H1 (cell line): Measurements from ENCODE around the gene KLF13. TPM values are rescaled to one million over a fixed set of nuclear protein-coding genes. Genes with fewer than 3 reads are reported as not detected.

Experiments
- CTCF ChIA-PET: fragments of 300-600 bp; sonication (Branson Sonifier 250); formaldehyde crosslinking; loops from one replicate; lab custom pipeline; 2021; ENCODE audit not compliant: partially characterized antibody; lab: Charles Lee
- POLR2A ChIA-PET: fragments of 300-600 bp; sonication (Branson Sonifier 250); formaldehyde crosslinking; loops from one replicate; lab custom pipeline; 2021; ENCODE audit warnings: inconsistent platforms; ENCODE audit not compliant: partially characterized antibody; lab: Charles Lee
- DNase-seq, 2 experiments: peaks; one replicate each; pipeline versions ENCODE4 v3.0.0 to v3.0.0-alpha.2; 2010 to 2022; ENCODE audit warnings: low spot score in 2 of 2, low read depth in 1 of 2, mixed read lengths in 1 of 2
- FAIRE-seq: peaks from 2 replicates; lab custom pipeline; 2011; peaks lifted over from hg19 to GRCh38; lab: Jason Lieb, UNC
- H2AFZ ChIP-seq: 2 replicates; pipeline ENCODE4 v1.8.1; 2012; ENCODE audit warnings: low read length, inconsistent platforms
- H2AK5ac ChIP-seq: 2 replicates; pipeline ENCODE4 v1.6.1; 2013; ENCODE audit warnings: low read depth, low read length
- H2BK120ac ChIP-seq: replicated peaks from 2 replicates; pipeline ENCODE3; 2013; ENCODE audit warnings: low read depth, low read length, inconsistent platforms
- H2BK12ac ChIP-seq: 2 replicates; pipeline ENCODE4 v1.6.1; 2013; ENCODE audit warnings: low read depth, low read length
- H2BK15ac ChIP-seq: 2 replicates; pipeline ENCODE4 v1.6.1; 2013; ENCODE audit warnings: low read length
- H2BK20ac ChIP-seq: 2 replicates; pipeline ENCODE4 v1.6.1; 2013; ENCODE audit warnings: low read length
- H2BK5ac ChIP-seq: 2 replicates; pipeline ENCODE4 v1.6.1; 2013; ENCODE audit warnings: low read depth, low read length
- H3K14ac ChIP-seq: 2 replicates; pipeline ENCODE4 v1.6.1; 2013; ENCODE audit warnings: inconsistent platforms; ENCODE audit not compliant: insufficient read length
- H3K18ac ChIP-seq: 2 replicates; pipeline ENCODE4 v1.6.1; 2013; ENCODE audit warnings: low read length; ENCODE audit errors: extremely low read depth
- H3K23ac ChIP-seq: 2 replicates; pipeline ENCODE4 v1.6.1; 2013; ENCODE audit warnings: inconsistent platforms; ENCODE audit not compliant: insufficient read length
- H3K23me2 ChIP-seq: 2 replicates; pipeline ENCODE4 v1.6.1; 2013; ENCODE audit warnings: low read depth, low read length
- H3K27ac ChIP-seq: 2 replicates; pipeline ENCODE4 v1.6.1; 2011; ENCODE audit warnings: low read depth, low read length, inconsistent platforms
- H3K27me3 ChIP-seq, 4 experiments: replicated peaks in 1 of 4; 1 replicate in 1 of 4; 2 replicates in 3 of 4; pipeline versions ENCODE4 v1.6.1 to v1.8.1; 2011 to 2013; ENCODE audit warnings: low read length in 3 of 4, mild to moderate bottlenecking in 3 of 4, inconsistent platforms in 2 of 4, mixed read lengths in 2 of 4, moderate library complexity in 1 of 4; ENCODE audit not compliant: control insufficient read depth in 3 of 4, insufficient read depth in 3 of 4; ENCODE audit errors: extremely low read depth in 1 of 4
- H3K36me3 ChIP-seq, 4 experiments: 2 replicates each; pipeline versions ENCODE4 v1.6.1 to v1.8.1; 2011 to 2013; ENCODE audit warnings: mild to moderate bottlenecking in 4 of 4, low read length in 3 of 4, moderate library complexity in 2 of 4, control low read depth in 1 of 4, inconsistent platforms in 1 of 4; ENCODE audit not compliant: insufficient read depth in 4 of 4, control insufficient read depth in 2 of 4
- H3K4ac ChIP-seq: replicated peaks from 2 replicates; pipeline ENCODE3; 2013; ENCODE audit warnings: low read length, low read depth, mixed read lengths, inconsistent platforms; ENCODE audit not compliant: insufficient read length
- H3K4me1 ChIP-seq, 4 experiments: replicated peaks in 1 of 4; 1 replicate in 1 of 4; 2 replicates in 3 of 4; pipeline versions ENCODE4 v1.6.1 to v1.8.1; 2011 to 2013; ENCODE audit warnings: low read length in 3 of 4, inconsistent platforms in 2 of 4, mixed read lengths in 1 of 4; ENCODE audit not compliant: insufficient read depth in 4 of 4, control insufficient read depth in 3 of 4
- H3K4me2 ChIP-seq, 2 experiments: 2 replicates each; pipeline versions ENCODE4 v1.6.1 to v1.8.1; 2011 to 2013; ENCODE audit warnings: low read depth in 2 of 2, low read length in 2 of 2, control low read depth in 1 of 2, inconsistent platforms in 1 of 2, mild to moderate bottlenecking in 1 of 2; ENCODE audit not compliant: insufficient read depth in 1 of 2
- H3K4me3 ChIP-seq, 4 experiments: fragments of 200-600, 300-600 bp in 1 of 4; sonication (generic), shearing (Covaris generic), sonication (Bioruptor Twin) in 1 of 4; 2 replicates each; pipeline versions ENCODE4 v1.5.1 to v1.8.1; 2011 to 2016; ENCODE audit warnings: low read length in 4 of 4, low read depth in 3 of 4, control low read depth in 2 of 4, inconsistent platforms in 2 of 4, mild to moderate bottlenecking in 2 of 4, mixed read lengths in 1 of 4, moderate library complexity in 1 of 4; ENCODE audit not compliant: insufficient read depth in 2 of 4; ENCODE audit errors: extremely low read depth in 1 of 4
- H3K56ac ChIP-seq: replicated peaks from 2 replicates; pipeline ENCODE3; 2013; ENCODE audit warnings: low read depth, mild to moderate bottlenecking, mixed read lengths, low read length, inconsistent platforms; ENCODE audit not compliant: insufficient read length
- H3K79me1 ChIP-seq: 2 replicates; pipeline ENCODE4 v1.6.1; 2013; ENCODE audit warnings: low read depth, low read length, control low read depth
- H3K79me2 ChIP-seq, 2 experiments: 2 replicates each; pipeline versions ENCODE4 v1.6.1 to v1.8.1; 2012 to 2013; ENCODE audit warnings: low read length in 2 of 2, mild to moderate bottlenecking in 2 of 2, inconsistent platforms in 1 of 2; ENCODE audit not compliant: insufficient read depth in 2 of 2, control insufficient read depth in 1 of 2
- H3K9ac ChIP-seq, 4 experiments: replicated peaks in 1 of 4; 1 replicate in 1 of 4; 2 replicates in 3 of 4; pipeline versions ENCODE4 v1.6.1 to v1.8.1; 2011 to 2013; ENCODE audit warnings: low read depth in 3 of 4, low read length in 3 of 4, control low read depth in 2 of 4, mild to moderate bottlenecking in 2 of 4, moderate library complexity in 2 of 4, inconsistent platforms in 1 of 4; ENCODE audit errors: extremely low read depth in 1 of 4
- H3K9me3 ChIP-seq, 2 experiments: 2 replicates each; pipeline versions ENCODE4 v1.6.1 to v1.8.1; 2012 to 2013; ENCODE audit warnings: mild to moderate bottlenecking in 2 of 2, moderate library complexity in 2 of 2, control low read depth in 1 of 2, inconsistent platforms in 1 of 2, low read depth in 1 of 2, low read length in 1 of 2, mixed read lengths in 1 of 2; ENCODE audit not compliant: insufficient read depth in 2 of 2
- H4K20me1 ChIP-seq, 2 experiments: replicated peaks in 1 of 2; 2 replicates each; pipeline versions ENCODE3 to v1.8.1; 2011 to 2013; ENCODE audit warnings: inconsistent platforms in 2 of 2, low read length in 2 of 2, mild to moderate bottlenecking in 1 of 2; ENCODE audit not compliant: insufficient read depth in 2 of 2, control insufficient read depth in 1 of 2
- H4K5ac ChIP-seq: 2 replicates; pipeline ENCODE4 v1.6.1; 2013; ENCODE audit warnings: low read length, low read depth, mixed read lengths, inconsistent platforms; ENCODE audit not compliant: insufficient read length
- H4K8ac ChIP-seq: 2 replicates; pipeline ENCODE4 v1.8.0; 2013; ENCODE audit warnings: mild to moderate bottlenecking, moderate library complexity, low read length, inconsistent platforms; ENCODE audit not compliant: insufficient read depth; ENCODE audit errors: extremely low read depth
- H4K91ac ChIP-seq: replicated peaks from 2 replicates; pipeline ENCODE3; 2013; ENCODE audit warnings: low read length, mixed read lengths, inconsistent platforms; ENCODE audit not compliant: insufficient read length
- ATF3 ChIP-seq: IDR thresholded peaks from 2 replicates; pipeline ENCODE4 v1.6.1; 2011; ENCODE audit warnings: low read depth, mild to moderate bottlenecking, low read length; ENCODE audit not compliant: insufficient read depth
- BCL11A ChIP-seq, 2 experiments: IDR thresholded peaks; one replicate each; pipeline ENCODE4 v1.6.1; 2011; ENCODE audit warnings: low read depth in 2 of 2, low read length in 2 of 2, mild to moderate bottlenecking in 2 of 2
- CBX5 ChIP-seq: fragments of 300-800, 300-1000 bp; sonication (generic); IDR thresholded peaks from 2 replicates; pipeline ENCODE4 v1.7.1; 2016; ENCODE audit warnings: antibody characterized with exemption, low read length, low read depth
- CEBPB ChIP-seq: IDR thresholded peaks from 2 replicates; pipeline ENCODE4 v1.6.1; 2012; ENCODE audit warnings: low read depth, low read length
- CHD2 ChIP-seq: IDR thresholded peaks from 2 replicates; pipeline ENCODE4 v1.6.1; 2012; ENCODE audit warnings: low read length, improper control_type of control experiment
- EZH2 ChIP-seq: fragments of 200-600 bp; sonication (generic); IDR thresholded peaks from 2 replicates; pipeline ENCODE4 v1.7.1; 2012; ENCODE audit warnings: low read depth, mild to moderate bottlenecking, moderate library complexity, low read length, inconsistent platforms; ENCODE audit not compliant: severe bottlenecking
- POLR2A ChIP-seq, 2 experiments: IDR thresholded peaks; 1 replicate in 1 of 2; 2 replicates in 1 of 2; pipeline ENCODE4 v1.6.1; 2011; ENCODE audit warnings: low read depth in 2 of 2, low read length in 2 of 2, mild to moderate bottlenecking in 2 of 2; ENCODE audit errors: control extremely low read depth in 1 of 2
- RBBP5 ChIP-seq: IDR thresholded peaks from 2 replicates; pipeline ENCODE4 v1.7.1; 2012; ENCODE audit warnings: low read depth, mild to moderate bottlenecking, inconsistent platforms, low read length, moderate library complexity, borderline replicate concordance
- RFX5 ChIP-seq: IDR thresholded peaks from 2 replicates; pipeline ENCODE4 v1.6.1; 2011; ENCODE audit warnings: low read depth, low read length, improper control_type of control experiment, borderline replicate concordance
- SIX5 ChIP-seq: IDR thresholded peaks from 2 replicates; pipeline ENCODE4 v1.6.1; 2011; ENCODE audit warnings: mild to moderate bottlenecking, low read depth, low read length
- SUZ12 ChIP-seq: fragments of 200-600 bp; sonication (generic); IDR thresholded peaks from 2 replicates; pipeline ENCODE4 v1.6.1; 2012; ENCODE audit warnings: mild to moderate bottlenecking, inconsistent platforms, low read length, moderate library complexity, mixed read lengths
- TBP ChIP-seq: IDR thresholded peaks from 2 replicates; pipeline ENCODE4 v1.6.1; 2011; ENCODE audit warnings: low read depth, low read length, improper control_type of control experiment
- TCF12 ChIP-seq: IDR thresholded peaks from 2 replicates; pipeline ENCODE4 v1.6.1; 2011; ENCODE audit warnings: low read depth, mild to moderate bottlenecking, low read length
- WGBS, 2 experiments: shearing (Covaris generic) in 1 of 2; methylation state at CpG; one replicate each; pipeline versions ENCODE4 v1.1.6 to v1.1.7; 2013 to 2015; ENCODE audit warnings: low lambda C conversion rate in 2 of 2, mixed read lengths in 2 of 2, inconsistent platforms in 1 of 2, low coverage in 1 of 2, missing lambda C conversion rate in 1 of 2; ENCODE audit not compliant: insufficient replicate concordance in 2 of 2, insufficient coverage in 1 of 2, insufficient read length in 1 of 2; ENCODE audit errors: extremely low coverage in 1 of 2, missing lambda C conversion rate in 1 of 2; 5-methylcytosine and 5-hydroxymethylcytosine counted together
- polyA plus RNA-seq, 7 experiments: library from polyadenylated mRNA; depleted of rRNA in 3 of 7; stranded (reverse) in 5 of 7; unstranded in 2 of 7; fragments of >200 nt in 5 of 7; fragments of 200-250 nt in 2 of 7; gene quantifications; 1 replicate in 5 of 7; 2 replicates in 1 of 7; 4 replicates in 1 of 7; pipeline versions ENCODE4 v1.2.1 to v1.2.3, GENCODE V29; 2011 to 2013; ENCODE audit warnings: missing spikeins in 2 of 7, mixed read lengths in 2 of 7
- total RNA-seq: library from RNA; stranded (reverse); fragmentation: NEBNext Ultra II Directional; extraction: Animal tissue kit (Norgen Biotek cat#: 25700); gene quantifications from 2 replicates; pipeline ENCODE4 v1.2.1, GENCODE V29; 2021

The KLF13 gene
- total and polyA plus RNA-seq, 2 of the 8 experiments (the other 6 are each of a cell fraction or from before 2014, with no cell fraction given): 18.3 to 33.4 TPM

- H3K79me2 ChIP-seq: peaks cover 2 to 89% of the 10 kb centered on the region in 2 experiments; a peak in 3 of 4 replicates
- H3K36me3 ChIP-seq: no peaks in the 10 kb centered on the region
- TF ChIP-seq ATF3: no peak
- no peak for TF ChIP-seq TBP
- TF ChIP-seq CHD2: no peak
- no peak for TF ChIP-seq CEBPB
- TF ChIP-seq RBBP5: no peak
- no peak for TF ChIP-seq CBX5
- no peak for TF ChIP-seq SUZ12
- TF ChIP-seq EZH2: no peak
- no peak for TF ChIP-seq POLR2A (IDR thresholded peaks at IDR 0.05; ENCODE audit: control extremely low read depth in 1 of 2, low read depth in 2 of 2, low read length in 2 of 2)
- TF ChIP-seq RFX5: no peak
- TF ChIP-seq BCL11A (IDR thresholded peaks at IDR 0.05; ENCODE audit: low read depth in 2 of 2, low read length in 2 of 2): no peak
- no peak for TF ChIP-seq SIX5
- no peak for TF ChIP-seq TCF12
These were observed 15.0 kb downstream of the KLF13 start for GRCh38 chr15:31341496-31342195.

More at GRCh38 chr15:31341496-31342195, 15.0 kb downstream of the KLF13 start:
- H2BK120ac ChIP-seq: no peak overlapping the region
- H4K91ac ChIP-seq: no peak overlapping the region
- H2AK5ac ChIP-seq: no peak overlapping the region
- H2BK5ac ChIP-seq: no peak overlapping the region
- no peak overlapping the region for H3K4me2 ChIP-seq
- no peak overlapping the region for H3K23ac ChIP-seq
- H4K5ac ChIP-seq: no peak overlapping the region
- ChIA-PET POLR2A (no interaction called here), CTCF (interaction anchor here (0.6 to 1.3 kb wide), 3 partner anchors 13 to 25 kb away, joined by 3 to 5 read pairs (median 4); no protein-coding TSS in a partner anchor)
- peaks cover 0 to 22% (median 3%) of the 10 kb centered on the region in 4 experiments; a peak in 6 of 7 replicates for H3K4me1 ChIP-seq
- H2BK12ac ChIP-seq: no peak overlapping the region
- no peak overlapping the region for H3K14ac ChIP-seq
- H3K9ac ChIP-seq: no peak overlapping the region
- H2BK15ac ChIP-seq: no peak overlapping the region
- peaks cover 26 to 60% of the 10 kb centered on the region in 2 experiments for H4K20me1 ChIP-seq
- H4K8ac ChIP-seq: no peak overlapping the region; the same call in 1 of the 2 replicates
- 88% methylated on average over 4 of the region's 4 CpGs; no CpG with 5 or more reads in 1 of the 2 experiments for WGBS, 2 experiments
- H3K4ac ChIP-seq: no peak overlapping the region
- FAIRE-seq (no peak), DNase-seq (no peak)
- no peak overlapping the region for H2BK20ac ChIP-seq
- H3K27ac ChIP-seq: no peak overlapping the region
- no peaks in the 10 kb centered on the region for H3K9me3 ChIP-seq
- H3K23me2 ChIP-seq: no peaks in the 10 kb centered on the region
- no peaks in the 10 kb centered on the region for H3K27me3 ChIP-seq
- no peak overlapping the region for H2AFZ ChIP-seq
- H3K18ac ChIP-seq: no peak overlapping the region
- H3K56ac ChIP-seq: no peak overlapping the region
- H3K4me3 ChIP-seq: no peak overlapping the region
- H3K79me1 ChIP-seq: peaks cover 28% of the 10 kb centered on the region
